Measurements from ENCODE around the gene ZSWIM6.

ZSWIM6 gene

DNA sequence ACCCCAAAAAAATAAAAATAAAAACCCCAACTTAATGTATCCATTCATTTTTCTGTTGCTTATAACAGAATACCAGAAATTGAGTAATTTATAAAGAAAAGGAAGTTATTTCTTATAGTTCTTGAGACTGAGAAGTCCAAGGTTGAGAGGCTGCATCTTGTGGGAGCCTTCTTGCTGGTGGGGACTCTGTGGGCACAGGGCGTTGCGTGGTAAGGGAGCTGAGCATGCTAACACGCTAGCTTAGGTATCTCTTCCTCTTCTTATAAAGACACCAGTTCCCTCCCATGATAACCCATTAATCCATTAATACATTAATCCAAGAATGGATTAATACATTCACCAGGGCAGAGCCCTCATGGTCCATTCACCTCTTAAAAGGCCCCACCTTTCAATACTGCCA, 150.9 kb downstream of the ZSWIM6 start:
- no peak for DNase-seq (ENCODE audit: low read depth in 3 of 3)

DNA sequence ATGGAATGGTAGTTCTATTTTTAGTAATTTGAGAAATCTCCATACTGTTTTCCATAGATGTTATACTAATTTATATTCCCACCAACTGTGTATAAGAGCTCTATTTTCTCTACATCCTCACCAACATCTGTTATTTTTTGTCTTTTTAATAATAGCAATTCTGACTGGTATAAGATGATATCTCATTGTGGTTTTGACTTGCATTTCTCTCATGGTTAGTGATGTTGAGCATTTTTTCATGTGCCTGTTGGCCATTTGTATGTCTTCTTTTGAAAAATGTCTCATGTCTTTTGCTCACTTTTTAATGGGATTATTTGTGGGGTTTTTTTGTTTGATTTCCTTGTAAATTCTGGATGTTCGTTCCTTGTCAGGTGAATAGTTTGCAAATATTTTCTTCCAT, 154.4 kb downstream of the ZSWIM6 start:
- DNase-seq (ENCODE audit: low read depth in 3 of 3): no peak

- no peak for DNase-seq (ENCODE audit: low read depth in 3 of 3)
Measured at GRCh38 chr5:61489574-61489973, 157.5 kb downstream of the ZSWIM6 start.

GRCh38 chr5:61491861-61492260, 159.8 kb downstream of the ZSWIM6 start:
- no peak for DNase-seq (ENCODE audit: low read depth in 3 of 3)

GRCh38 chr5:61493973-61494372, 161.9 kb downstream of the ZSWIM6 start:
- DNase-seq (ENCODE audit: low read depth in 3 of 3): no peak

GRCh38 chr5:61496446-61496845, 164.4 kb downstream of the ZSWIM6 start:
- no peak for DNase-seq (ENCODE audit: low read depth in 3 of 3)

GRCh38 chr5:61496860-61497259, 164.8 kb downstream of the ZSWIM6 start:
- no peak for DNase-seq (ENCODE audit: low read depth in 3 of 3)

GRCh38 chr5:61498121-61498520, 166.1 kb downstream of the ZSWIM6 start:
- DNase-seq (ENCODE audit: low read depth in 3 of 3): no peak

DNA sequence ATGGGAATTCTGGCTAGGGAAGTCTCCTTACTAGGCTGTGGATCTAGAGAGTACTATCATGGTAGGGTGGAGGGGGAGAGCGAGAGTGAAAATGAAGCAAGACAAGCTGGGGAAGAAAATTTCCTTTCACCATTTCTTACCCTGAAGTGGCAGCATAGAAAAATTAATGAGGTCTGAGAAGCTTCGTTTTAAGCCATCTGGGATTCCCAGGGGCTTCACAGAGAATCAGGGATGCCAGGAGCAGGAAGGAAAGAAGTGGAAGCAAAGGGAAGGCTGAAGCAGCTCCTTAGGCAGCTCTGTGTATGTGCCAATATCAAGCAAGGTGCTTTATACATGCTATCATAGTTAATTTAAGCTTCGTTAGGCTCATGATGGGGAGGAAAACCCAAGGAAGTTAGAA, 169.9 kb downstream of the ZSWIM6 start:
- DNase-seq (ENCODE audit: low read depth in 3 of 3): no peak

DNA sequence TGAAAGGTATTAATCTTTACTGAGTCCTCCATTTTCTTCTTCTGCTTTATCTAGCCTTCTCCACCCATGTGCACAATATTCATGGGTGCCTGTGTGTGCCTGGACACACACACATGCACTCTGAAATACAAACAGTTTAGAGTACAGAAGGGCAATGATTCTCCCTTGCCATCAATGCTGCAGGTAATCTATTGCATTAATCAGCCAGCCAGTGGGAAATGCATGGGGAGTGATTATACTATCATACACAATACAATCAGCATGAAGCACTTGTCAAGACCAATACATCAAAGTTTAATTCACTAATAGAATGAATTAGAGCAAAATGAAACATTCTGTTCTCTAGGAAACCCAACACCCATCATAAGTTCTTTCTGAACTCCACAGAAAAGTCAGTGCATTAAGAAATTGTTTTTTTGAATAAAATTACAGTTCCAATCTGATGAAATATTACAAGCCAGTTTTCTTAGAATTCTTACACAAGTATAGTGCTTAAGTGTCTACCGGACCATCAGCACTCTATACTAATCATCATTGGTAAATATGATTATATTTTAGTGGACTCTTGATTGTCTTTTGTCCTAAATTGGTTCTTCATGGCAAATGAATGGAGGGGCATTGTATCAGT, 172.2 kb downstream of the ZSWIM6 start:
- no peak for DNase-seq (ENCODE audit: low read depth in 3 of 3)

GRCh38 chr5:61505281-61505680, 173.2 kb downstream of the ZSWIM6 start:
- DNase-seq (ENCODE audit: low read depth in 3 of 3): no peak

GRCh38 chr5:61507232-61507631, 175.2 kb downstream of the ZSWIM6 start:
- no peak for DNase-seq (ENCODE audit: low read depth in 3 of 3)

GRCh38 chr5:61516946-61517345, 184.9 kb downstream of the ZSWIM6 start:
- no peak for DNase-seq (ENCODE audit: low read depth in 3 of 3)

GRCh38 chr5:61519728-61520277, 187.7 kb downstream of the ZSWIM6 start:
- no peak for DNase-seq (ENCODE audit: low read depth in 3 of 3)

- DNase-seq (ENCODE audit: low read depth in 3 of 3): no peak
Measured at GRCh38 chr5:61523073-61523472, 191.0 kb downstream of the ZSWIM6 start.

DNA sequence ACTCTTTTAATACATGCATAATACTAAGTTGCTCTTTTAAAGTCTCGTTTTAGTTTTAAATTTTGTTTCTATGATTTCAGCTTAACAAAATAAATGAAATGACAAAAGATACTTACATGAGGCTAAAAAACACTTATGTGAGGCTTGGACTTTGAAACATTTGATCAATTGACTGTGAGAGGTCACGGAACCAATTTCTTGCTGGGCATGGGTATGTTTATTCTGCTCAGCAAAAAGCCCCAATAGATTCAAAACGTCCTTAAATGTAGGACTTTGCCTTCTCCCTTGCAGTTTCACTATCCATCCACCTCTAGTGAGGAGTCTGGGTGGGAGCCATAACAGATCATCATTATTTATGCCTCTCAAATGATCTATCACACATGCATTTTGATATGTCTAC, 191.9 kb downstream of the ZSWIM6 start:
- DNase-seq (ENCODE audit: low read depth in 3 of 3): no peak

DNA sequence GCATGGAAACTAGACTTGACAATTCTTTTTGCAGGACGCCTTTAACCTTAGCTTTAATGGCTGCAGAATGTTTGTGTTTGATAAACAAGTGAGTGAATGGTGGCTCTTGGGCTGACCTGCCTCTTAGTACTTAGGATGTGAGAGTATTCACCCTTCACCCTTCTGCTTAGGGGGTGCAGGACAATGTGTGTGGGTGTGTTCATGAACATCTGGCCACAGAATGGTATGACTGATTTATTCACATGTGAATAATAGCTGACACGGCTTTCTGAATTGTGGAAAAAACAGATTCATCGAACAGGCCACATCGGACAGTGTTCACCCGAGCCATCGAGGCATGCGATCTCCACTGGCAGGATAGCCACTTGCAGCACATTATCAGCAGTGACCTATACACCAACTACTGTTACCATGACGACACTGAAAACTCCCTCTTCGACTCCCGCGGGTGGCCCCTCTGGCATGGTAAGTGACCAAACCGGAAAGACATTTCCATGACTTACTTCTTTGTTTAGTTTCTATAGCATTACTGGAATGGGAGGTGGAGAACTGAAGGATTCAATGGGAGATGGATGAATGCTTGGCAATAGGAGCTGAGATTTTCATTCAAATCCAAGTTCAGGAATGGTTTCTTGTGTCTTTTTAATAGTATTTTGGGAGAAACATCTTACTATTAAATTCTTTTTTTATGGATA, 193.6 kb downstream of the ZSWIM6 start:
- DNase-seq (ENCODE audit: low read depth in 3 of 3): no peak

DNA sequence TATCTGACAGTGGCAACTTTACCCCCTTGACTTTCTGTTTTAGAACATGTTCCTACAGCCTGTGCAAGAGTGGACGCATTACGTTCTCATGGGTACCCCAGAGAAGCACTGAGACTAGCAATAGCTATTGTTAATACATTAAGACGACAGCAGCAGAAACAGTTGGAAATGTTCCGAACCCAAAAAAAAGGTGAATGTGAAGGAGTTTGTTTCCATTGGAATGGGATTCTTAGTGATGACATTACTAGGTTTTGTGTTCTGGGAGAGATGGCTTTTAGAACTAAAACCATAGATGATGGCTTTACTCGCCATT, 194.1 kb downstream of the ZSWIM6 start:
- DNase-seq (ENCODE audit: low read depth in 3 of 3): no peak

DNA sequence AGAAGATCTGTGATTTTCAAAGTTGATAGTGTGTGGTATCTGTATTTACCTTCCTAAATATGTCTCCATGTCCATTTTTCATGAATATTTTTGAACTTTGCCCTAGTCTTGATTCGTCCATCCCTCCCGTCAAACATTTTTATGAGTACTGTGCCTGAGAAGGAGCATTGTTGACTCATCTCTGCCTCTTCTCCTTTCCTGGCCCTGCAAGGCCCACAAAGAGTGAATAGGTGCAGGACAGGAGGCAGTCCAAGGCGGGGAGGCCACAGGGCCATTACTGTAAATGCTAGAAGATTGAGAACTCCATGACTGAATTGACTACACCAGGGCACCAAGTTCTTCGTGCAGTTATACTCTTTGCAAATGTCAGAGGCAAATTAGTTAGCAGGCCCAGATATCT, 200.9 kb downstream of the ZSWIM6 start:
- no peak for DNase-seq (ENCODE audit: low read depth in 3 of 3)

DNA sequence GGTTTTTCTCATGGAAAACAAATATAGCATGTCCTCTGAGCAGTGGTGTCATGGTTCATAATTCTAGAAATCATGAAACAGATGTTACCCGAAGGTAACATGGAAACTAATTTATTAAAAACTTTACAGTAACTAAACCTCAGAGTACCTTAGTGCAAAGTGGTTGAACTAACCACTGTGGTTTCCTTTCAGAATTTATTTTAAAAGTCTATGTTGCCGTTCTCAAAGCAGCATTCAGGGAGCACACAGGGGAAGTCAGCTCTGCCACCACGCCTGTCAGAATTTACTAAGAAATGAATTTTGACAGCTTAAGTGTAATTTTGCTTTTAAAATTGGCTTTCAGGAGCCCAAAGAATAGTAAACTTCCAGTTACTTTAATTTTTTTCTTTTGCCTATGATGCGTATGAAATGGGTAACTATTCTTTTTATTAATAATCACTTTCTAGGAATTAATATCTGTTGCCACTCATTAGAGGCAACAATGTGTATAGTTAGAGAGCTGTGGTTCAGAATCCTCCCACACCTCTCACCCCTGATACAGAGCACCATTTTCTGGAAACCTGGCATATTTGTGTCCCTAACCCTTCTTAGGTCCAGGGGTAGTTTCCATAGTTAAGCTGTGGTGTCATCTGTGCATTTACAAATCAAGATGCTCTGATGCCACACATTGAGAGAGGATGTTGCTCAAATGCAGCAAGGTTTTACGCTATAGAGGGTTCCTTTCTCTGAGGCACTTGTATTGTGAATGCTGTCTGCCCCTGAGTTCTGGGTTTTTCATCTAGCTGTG, 202.6 kb downstream of the ZSWIM6 start:
- DNase-seq (ENCODE audit: low read depth in 3 of 3): no peak

DNA sequence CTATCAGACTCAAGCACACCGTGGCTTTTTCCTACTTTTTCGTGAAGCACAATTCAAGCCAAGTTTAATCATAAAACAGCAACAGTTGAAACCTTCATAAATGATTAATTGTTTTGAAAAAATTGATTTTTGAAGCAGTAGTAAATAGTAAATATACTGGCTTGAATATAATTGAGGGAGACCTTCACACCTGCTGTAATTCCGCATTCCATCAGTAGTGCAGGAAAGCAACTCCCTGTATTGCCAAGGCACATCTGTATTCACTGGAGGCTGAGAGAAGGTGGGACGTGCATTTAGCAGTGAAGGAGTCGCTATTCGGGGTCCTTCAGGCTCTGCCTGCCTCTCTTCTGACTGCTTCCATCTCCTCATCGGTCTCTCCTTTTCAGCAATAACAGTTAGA, 203.8 kb downstream of the ZSWIM6 start:
- no peak for DNase-seq (ENCODE audit: low read depth in 3 of 3)

GRCh38 chr5:61536922-61537321, 204.9 kb downstream of the ZSWIM6 start:
- DNase-seq (ENCODE audit: low read depth in 3 of 3): no peak
